Suprapubic skin (tissue), 4 donors: ENCODE data around the gene PITRM1.

ENCODE experiments used
- CTCF ChIP-seq, 2 donors: fragments of 200-600 bp in 1 of 2; fragments of 450-650 bp in 1 of 2; sonication (generic) in 1 of 2; IDR thresholded peaks; one replicate each; pipeline ENCODE4 v1.5.1; 2016 to 2019; ENCODE audit warnings: antibody characterized with exemption in 2 of 2, mild to moderate bottlenecking in 1 of 2, moderate library complexity in 1 of 2
- POLR2A ChIP-seq, 2 donors: fragments of 450-650 bp; IDR thresholded peaks; one replicate each; pipeline ENCODE4 v1.6.1; 2017; ENCODE audit warnings: antibody characterized with exemption in 2 of 2, mild to moderate bottlenecking in 2 of 2, moderate library complexity in 2 of 2
- POLR2AphosphoS5 ChIP-seq, 3 donors: sonication (generic); formaldehyde crosslinking; IDR thresholded peaks; one replicate each; pipeline ENCODE4 v1.6.1; 2017; ENCODE audit warnings: antibody characterized with exemption in 3 of 3

- TF ChIP-seq CTCF (IDR thresholded peaks at IDR 0.05) (no peak), POLR2A (IDR thresholded peaks at IDR 0.05) (no peak), POLR2AphosphoS5 (IDR thresholded peaks at IDR 0.05) (no peak)
These were observed 66.7 kb downstream of the PITRM1 start for GRCh38 chr10:3105905-3106304.
